GM21528 (cell line): ENCODE data around the gene C4orf36.
"Not testable (repeated sequence)": the region's sequence is repeated elsewhere in the genome, so short reads cannot be mapped to it uniquely, and the experiment has no call there.

Source experiments
- ATAC-seq: cut with Tn5 transposase; IDR thresholded peaks from one replicate; pipeline ENCODE4 v1.9.1; 2021; ENCODE audit warnings: mild to moderate bottlenecking, moderate library complexity; ENCODE audit not compliant: unreplicated experiment, low FRiP score

The C4orf36 gene

DNA sequence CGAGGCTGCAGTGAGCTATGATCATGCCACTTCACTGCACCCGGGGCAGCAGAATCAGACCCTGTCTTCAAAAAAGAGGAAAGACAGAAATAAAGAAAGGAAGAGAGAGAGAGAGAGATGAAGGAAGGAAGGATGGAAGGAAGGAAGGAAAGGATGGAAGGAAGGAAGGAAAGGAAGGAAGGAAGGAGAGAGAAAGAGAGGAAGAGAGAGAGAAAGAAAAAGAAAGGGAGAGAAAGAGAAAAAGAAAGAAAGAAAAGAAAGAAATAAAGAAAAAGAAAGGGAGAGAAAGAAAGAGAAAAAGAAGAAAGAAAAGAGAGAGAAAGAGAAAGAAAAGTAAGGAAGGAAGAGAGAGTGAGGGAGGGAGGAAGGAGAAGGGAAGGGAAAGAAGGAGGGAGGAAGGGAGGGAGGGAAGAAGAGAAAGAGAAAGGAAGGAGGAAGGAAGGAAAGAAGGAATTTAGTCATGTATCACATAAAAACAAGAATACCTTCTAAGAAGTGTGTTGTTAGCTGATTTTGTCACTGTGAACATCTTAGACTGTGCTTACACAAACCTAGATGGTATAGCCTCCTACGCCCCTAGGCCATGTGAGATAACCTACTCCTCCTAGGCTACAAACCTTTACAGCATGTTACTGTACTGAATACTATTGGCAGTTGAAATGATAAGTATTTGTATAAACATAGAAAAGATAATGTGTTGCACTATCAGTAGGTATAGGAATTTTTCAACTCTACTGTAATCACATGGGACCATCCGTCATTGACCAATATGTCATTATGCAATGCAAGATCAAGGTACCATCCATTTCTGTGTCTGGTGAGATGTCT, 25.2 kb upstream of the C4orf36 start:
- ATAC-seq = no peak

DNA sequence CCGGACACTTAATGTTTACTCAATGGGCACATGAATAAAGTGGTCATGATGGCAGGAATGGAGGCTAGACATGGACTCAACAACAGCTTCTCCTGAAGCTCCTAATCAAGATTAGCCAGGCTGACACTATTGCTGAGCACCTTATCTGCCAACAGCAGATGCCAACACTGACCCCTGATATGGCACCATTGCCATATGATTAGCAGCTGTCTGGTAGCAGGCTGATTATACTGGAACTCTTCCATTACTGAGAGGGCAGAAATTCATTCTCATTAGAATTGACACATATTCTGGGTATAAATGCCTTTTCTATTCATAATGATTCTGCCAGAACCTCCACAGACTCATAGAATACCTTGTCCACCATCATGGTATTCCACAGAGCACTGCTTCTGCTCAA, 24.2 kb upstream of the C4orf36 start:
- ATAC-seq = no peak

DNA sequence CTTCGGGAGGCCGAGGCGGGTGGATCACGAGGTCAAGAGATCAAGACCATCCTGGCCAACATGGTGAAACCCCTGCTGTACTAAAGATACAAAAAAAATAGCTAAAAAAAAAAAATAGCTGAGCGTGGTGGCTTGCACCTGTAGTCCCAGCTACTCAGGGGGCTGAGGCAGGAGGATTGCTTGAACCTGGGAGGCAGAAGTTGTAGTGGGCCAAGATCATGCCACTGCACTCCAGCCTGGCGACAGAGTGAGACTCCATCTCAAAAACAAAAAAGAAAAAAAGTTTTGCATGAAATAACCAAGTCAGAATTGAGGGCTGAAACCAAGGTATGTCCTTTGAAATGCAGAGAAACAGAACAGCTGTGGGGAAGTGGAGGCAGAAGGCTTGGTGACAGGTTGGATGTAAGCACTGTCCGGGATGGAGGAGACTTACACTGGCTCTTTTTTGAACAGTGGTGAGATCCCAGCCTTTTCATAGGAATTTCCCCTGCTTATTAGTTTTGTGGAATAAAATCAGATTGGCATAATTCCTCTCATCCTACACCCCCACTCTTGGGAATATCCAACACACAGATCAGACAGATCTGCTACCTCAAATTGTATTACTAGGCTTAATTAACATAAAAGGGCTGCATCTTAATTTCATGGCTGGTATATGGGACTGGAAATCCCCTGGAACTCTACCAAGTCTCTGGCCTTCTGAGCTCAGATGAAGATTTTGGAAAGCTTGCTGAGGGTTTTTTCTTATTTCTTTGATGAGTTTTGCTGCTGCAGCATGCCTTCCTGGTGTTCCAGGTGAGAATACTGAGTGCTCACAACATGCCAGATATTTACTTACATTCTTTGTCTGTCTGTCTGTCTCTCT, 18.8 kb upstream of the C4orf36 start:
- ATAC-seq = no peak

DNA sequence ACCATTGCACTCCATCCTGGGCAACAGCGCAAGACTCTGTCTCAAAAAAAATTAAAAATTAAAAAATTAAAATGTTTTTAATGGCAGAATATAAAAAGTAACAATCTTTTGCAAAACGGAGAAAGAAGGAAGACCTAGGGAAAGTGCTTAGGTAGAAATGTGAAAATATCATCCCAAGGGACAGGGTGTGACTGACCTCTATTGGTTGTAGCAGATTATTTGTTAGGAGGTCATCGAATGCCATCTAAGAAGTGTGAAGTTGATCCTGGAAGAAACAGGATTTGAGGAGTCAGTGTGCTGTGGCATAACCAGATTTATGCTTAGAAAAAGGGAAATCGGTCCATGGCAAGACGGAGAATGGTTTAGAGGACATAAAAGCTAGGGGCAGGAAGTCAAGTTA, 18.1 kb upstream of the C4orf36 start:
- ATAC-seq = no peak

DNA sequence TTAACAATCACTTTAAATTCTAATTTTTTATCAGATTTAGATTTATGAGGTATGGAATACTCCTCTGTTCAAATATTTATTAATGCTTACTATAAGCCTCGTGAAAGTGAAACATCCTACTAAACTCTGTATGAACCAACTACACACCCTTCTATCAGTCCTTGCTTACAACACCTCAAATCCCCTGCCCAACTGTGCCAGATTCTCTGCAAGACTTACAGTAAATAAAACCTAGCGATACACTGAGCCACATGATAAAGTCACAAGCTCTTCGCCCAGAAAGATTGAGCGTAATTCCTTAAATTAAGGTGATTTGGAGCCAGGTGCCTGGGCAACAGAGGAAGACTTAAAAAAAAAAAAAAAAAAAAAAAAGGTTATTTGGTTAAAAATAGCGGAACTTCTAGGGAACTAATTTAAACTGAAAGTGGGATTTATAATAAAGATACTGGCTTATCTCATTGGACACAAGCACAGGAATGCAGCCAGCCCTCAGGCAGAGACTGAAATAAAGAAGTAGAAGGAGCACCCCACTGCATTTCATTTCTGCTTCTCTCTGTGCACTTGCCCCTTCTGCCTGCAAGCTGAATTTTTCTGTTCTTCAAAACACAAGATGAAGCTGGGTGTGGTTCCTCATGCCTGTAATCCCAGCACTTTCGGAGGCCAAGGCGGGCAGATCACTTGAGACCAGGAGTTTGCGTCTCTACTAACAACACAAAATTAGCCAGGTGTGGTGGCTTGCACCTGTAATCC, 17.5 kb upstream of the C4orf36 start:
- no peak for ATAC-seq

DNA sequence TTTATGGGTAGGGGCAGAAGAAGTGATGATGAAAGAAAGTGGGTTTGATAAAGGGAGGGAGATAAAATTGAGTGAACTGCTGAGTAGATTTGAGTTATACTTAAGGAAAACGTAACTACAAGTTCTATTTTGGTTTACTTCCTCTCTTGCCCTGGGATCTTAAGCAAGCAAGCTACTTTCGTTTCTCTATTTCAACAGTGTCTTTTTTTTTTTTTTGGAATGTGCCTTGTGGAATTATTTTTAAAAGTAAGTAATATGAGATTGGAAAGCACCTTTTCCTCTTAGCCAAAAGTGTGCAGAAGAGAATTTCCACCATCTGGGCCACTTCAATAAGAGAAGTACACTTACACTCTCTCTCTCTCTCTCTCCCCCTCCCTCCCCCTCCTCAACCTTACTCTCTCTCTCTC, 16.0 kb upstream of the C4orf36 start:
- ATAC-seq = no peak

DNA sequence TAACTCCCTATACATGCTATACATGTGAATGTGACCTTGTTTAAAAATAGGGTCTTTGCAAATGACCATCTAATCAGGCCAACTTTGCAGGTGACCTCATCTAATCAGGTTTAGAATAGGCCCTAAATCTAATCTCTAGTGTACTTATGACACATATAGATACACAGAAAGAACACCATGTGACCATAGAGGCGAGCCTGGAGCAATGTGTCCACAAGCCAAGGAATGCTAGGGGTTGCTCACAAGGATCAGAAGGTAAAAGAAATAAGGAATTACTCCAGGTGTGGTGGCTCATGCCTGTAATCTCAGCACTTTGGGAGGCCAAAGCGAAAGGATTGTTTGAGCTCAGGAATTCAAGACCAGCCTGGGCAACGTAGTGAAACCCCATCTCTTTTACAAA, 9.6 kb upstream of the C4orf36 start:
- no peak for ATAC-seq

DNA sequence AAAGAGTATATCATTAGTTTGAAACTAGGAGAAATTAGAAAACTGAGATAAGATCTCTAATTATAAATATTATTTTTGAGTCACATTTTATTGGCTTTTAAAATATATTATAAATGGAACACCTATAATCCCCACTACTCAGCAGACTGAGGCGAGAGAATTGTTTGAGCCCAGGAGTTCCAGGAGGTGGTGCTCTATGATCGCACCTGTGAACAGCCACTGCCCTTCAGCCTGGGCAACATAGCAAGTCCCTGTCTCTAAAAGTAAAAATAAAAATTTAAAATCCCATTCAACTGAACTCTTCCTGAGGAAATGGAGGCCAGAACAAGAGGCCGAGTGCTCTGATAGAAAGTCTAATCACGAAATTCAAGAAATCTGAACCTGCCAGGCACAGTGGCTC, 6.3 kb upstream of the C4orf36 start:
- ATAC-seq = no peak

DNA sequence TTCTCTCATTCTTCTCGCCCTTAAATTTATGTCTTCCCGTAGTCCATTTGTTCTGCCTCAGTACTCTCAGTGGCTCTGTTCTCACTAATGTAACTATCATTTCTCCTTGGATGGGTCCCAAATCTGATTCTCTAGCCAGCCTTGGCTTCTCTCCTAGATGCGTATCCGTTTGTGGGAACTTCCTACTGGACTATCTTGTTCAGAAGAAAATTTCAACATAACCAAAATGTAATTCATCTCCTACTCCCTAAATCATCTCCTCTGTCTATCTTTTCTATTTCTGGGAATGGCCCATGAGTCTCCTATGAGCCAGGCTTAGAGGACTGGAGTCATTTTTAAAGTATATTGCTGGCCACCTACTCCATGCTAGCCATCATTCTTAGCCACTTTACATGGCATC, 4.4 kb upstream of the C4orf36 start:
- ATAC-seq = no peak

DNA sequence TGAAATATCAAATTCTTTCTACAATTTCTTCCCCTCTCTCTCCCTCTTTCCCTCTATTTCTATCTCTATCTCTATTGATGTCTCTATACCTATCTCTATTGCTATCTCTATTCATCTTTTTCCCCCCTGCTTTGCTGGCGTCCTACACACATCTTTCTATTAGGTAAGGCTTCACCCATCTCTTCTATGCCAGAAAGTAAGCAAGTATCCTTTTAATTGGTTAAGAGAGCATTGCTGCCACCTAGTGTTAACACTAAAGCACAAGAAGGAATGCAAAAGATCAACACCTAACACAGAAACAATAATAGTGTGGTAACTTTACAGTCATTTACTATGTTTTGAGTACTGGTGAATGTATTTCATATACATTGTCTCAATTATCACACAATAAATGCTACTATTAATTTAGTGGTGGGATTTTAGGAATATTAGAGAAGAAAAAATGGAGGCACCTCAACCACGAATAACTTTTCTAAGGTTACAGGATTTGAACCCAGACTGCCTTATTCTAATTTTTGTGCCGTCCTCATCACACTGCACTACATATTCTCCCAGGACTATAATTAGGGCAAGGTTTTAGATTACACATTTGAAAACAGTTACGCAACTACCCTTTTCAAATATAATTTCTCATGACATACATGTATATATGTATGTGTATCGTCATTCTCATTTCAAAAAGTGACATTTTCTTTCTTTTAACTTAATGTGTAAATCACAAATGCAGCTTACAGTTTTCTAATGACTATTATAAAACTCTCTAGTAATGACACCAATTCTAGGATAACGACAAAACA, 3.7 kb upstream of the C4orf36 start:
- peak; percentile 52 for ATAC-seq

DNA sequence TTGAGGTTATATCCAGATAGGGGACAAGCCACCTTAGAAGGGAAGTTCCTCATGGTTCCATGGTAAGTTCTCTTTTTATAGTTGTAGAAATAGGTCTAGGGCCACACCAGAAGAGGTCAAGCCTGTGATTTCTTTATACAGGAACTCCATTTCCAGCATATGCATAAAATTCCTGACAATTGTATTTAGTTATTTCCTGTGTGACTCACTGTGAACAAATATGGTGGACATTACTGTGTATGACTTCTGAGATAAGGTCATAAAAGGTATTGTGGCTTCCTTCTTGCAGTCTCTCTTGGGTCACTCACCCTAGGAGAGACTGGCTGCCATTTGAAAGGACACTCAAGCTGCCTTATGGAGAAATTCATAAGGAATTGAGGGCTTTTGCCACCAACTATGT, 2.2 kb upstream of the C4orf36 start:
- no peak for ATAC-seq

DNA sequence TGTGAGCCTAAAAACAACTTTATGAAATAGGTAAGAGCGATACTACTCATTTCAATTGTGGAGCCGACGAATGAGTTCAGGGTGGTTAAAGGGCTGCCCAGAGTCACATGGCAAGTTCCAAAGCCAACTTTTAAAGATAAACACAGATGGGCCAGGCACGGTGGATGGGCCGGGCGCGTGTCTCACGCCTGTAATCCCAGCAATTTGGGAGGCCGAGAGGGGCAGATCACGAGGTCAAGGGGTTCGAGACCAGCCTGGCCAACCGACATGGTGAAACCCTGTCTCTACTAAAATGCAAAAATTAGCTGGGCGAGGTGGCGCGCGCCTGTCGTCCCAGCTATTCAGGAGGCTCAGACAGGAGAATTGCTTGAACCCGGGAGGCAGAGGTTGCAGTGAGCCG, 914 bp upstream of the C4orf36 start:
- no peak for ATAC-seq

DNA sequence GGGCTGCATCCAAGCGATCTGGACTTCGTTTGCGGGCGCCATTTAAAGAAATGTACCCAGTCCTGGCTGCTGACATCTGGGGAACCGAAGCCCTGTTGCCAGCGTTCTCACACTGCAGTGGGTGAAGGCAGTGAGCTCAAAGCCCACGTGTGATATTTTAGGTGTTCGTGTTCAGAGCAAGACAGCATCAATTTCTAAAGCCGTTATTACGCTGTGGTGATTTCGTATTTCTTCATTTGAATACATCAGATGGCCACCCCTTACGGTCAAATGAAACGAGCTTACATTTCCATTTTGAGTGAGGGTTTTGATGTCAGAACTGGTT, 376 bp upstream of the C4orf36 start:
- no peak for ATAC-seq

DNA sequence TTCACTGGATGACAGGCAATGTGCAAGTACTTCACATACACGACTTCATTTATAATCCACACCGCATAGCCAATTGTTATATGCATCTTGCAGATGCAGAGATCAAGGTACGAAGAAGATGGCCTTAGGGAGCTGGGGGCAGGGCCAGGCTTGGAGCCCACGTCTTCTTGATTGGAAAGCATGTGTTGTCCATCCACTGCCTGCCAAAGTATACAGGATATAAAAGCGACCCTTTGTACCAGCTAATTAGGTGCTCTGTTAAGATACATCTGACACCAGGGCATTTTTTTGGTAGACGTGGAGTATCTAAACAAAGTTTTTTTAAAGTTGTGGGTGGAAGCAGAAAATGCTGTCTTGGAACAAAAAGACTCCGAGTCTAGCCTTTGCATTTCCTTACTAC, 1.4 kb downstream of the C4orf36 start:
- no peak for ATAC-seq

DNA sequence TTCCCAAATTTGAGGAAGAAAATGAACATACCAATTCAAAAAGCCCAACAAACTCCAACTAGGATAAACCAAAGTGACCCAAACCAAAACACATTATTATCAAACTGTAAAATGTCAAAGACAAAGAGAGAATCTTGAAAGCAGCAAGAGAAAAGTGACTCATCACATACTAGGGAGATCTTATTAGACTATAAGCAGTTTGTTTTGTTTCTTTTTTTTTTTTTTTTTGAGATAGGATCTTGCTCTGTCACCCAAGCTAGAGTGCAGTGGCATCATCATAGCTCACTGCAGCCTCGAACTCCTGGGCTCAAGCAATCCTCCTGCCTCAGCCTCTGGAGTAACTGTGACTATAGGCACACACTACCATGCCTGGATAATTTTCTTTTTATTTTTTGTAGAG, 12.6 kb downstream of the C4orf36 start:
- ATAC-seq = no peak

DNA sequence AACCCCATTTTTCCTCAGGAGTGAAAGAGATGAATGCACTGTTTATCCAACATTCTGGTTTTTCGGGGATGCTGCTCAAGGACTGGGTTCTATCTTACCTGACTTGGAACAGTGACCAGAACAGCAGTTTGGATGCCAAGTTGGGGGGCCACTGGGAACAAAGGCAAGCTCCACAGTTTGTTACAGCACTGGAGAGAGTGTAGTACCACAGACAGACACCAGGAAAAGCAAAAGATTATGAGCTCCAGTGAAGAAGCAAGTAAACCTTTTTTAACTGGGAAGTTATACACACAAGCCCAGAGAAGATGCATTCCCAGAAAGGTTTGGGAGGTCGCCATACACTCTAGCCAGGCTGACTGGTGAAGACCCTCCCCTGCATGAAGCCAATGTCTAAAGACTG, 13.6 kb downstream of the C4orf36 start:
- ATAC-seq = no peak

DNA sequence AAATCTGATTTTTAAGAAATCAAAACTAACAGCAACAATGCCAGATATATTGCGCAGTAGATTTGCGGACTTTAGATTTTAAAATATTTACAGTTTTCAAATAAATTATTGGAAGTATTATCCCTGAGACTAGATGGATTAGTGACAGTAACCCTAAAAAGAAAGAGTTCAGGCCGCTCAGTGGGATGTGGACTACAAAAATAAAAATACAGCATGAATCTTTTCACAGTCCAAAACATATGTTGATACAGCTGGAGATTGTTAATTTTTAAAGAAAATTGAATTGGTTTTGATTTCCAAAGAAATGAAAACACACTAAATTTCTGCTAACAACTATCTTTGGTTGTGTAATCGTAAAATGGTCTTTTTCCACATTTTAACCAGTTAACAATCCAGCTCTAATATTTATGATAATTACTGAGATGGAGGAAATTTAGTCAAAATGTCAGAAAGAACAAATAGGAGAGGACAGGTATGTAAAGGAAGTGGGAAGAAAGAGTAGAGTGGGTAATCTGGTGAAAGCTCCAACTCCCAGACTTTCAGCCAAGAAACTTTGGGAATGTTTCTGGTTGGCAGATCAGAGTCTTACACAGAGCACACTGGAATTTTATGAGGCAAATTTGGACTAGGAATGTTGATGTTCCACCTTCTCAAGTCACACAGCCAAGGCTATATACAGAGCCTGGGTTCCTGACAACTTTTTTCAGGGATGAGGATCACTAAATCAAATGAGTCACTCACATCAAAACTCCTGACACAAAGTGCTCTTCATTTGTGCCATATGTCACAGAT, 15.1 kb downstream of the C4orf36 start:
- ATAC-seq = no peak

DNA sequence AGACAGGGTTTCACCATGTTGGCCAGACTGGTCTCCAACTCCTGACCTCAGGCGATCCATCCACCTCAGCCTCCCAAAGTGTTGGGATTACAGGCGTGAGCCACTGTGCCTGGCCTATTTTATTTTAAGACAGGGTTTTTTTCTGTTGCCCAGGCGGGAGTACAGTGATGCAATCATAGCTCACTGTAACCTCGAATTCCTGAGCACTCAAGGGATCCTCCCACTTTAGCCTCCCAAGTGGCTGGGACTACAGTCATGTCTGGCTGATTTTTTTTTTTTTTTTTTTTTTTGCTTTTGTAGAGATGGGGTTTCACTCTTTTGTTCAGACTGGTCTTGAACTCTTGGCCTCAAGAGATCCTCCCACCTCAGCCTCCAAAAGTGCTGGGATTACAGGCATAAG, 16.8 kb downstream of the C4orf36 start:
- not testable (repeated sequence) for ATAC-seq

DNA sequence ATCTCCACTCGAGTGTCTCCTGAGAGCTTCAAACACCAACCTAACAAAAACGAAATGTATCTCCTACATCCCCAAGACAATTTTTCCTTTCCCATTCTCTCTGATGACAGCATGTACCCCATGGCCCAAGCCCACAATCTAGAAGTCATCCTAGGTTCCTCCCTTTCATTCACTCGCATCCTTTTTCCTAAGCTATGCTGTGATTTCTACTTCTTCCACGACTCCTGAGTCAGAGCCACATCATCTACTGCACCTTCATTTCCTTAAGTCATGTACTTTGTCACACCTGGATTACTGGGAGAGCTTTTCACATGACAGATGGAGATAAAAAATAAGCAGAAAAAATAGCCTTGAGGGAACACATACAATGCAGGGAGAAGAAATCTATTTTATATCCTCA, 20.1 kb downstream of the C4orf36 start:
- ATAC-seq = no peak
